Small intestine (tissue), 7 donors: ENCODE measurements around the gene TRIO. TPM values are rescaled to one million over a fixed set of nuclear protein-coding genes. Genes with fewer than 3 reads are reported as not detected.

Experiments
- DNase-seq, 2 donors: peaks; one replicate each; pipeline versions ENCODE4 v3.0.0 to v3.0.0-alpha.2; 2013
- FAIRE-seq: peaks from 2 replicates; lab custom pipeline; 2012; peaks lifted over from hg19 to GRCh38; lab: Jason Lieb, UNC
- H3K27ac ChIP-seq, 3 donors: one replicate each; pipeline ENCODE4 v1.5.1; 2013; ENCODE audit warnings: low read length in 2 of 3, mild to moderate bottlenecking in 2 of 3, control low read depth in 1 of 3, inconsistent platforms in 1 of 3, low read depth in 1 of 3, moderate library complexity in 1 of 3
- H3K27me3 ChIP-seq, 3 donors: one replicate each; pipeline ENCODE4 v1.6.1; 2013; ENCODE audit warnings: low read length in 3 of 3, inconsistent platforms in 1 of 3; ENCODE audit not compliant: control insufficient read depth in 3 of 3, insufficient read depth in 3 of 3
- H3K36me3 ChIP-seq, 3 donors: one replicate each; pipeline ENCODE4 v1.6.1; 2013; ENCODE audit warnings: low read length in 3 of 3, inconsistent platforms in 1 of 3, low read depth in 1 of 3, mild to moderate bottlenecking in 1 of 3, moderate library complexity in 1 of 3; ENCODE audit not compliant: control insufficient read depth in 3 of 3, insufficient read depth in 2 of 3
- H3K4me1 ChIP-seq, 3 donors: one replicate each; pipeline ENCODE4 v1.6.1; 2013; ENCODE audit warnings: low read length in 2 of 3, inconsistent platforms in 1 of 3, low read depth in 1 of 3, mild to moderate bottlenecking in 1 of 3, moderate library complexity in 1 of 3; ENCODE audit not compliant: control insufficient read depth in 3 of 3, insufficient read depth in 2 of 3
- H3K4me3 ChIP-seq, 3 donors: one replicate each; pipeline ENCODE4 v1.5.1; 2013; ENCODE audit warnings: low read length in 3 of 3, control low read depth in 1 of 3, inconsistent platforms in 1 of 3, low read depth in 1 of 3, mild to moderate bottlenecking in 1 of 3, moderate library complexity in 1 of 3
- H3K9me3 ChIP-seq, 2 donors: one replicate each; pipeline ENCODE4 v1.6.1; 2013; ENCODE audit warnings: low read depth in 1 of 2, low read length in 1 of 2; ENCODE audit not compliant: control insufficient read depth in 2 of 2, insufficient read depth in 1 of 2
- WGBS, 3 donors: extraction: QIAGEN DNeasy Blood & Tissue Kit; methylation state at CpG; one replicate each; pipeline ENCODE4 v1.1.7; 2013; 5-methylcytosine and 5-hydroxymethylcytosine counted together
- polyA plus RNA-seq, 4 donors: library from polyadenylated mRNA; stranded (reverse) in 3 of 4; unstranded in 1 of 4; fragments of 200-250 nt in 3 of 4; fragments of 120-200 nt in 1 of 4; gene quantifications; one replicate each; pipeline versions ENCODE4 v1.2.1 to v1.2.3, GENCODE V29; 2013
- donor health status: healthy with polysubstance abuse.
- donor health status: control.
- donor health status: control.
- donor health status: Bipolar disorder and iron deficiency.
- donor health status: healthy.

TRIO gene
- polyA plus RNA-seq, 4 donors: 13.2 to 50.8 (median 23.3) TPM

DNA sequence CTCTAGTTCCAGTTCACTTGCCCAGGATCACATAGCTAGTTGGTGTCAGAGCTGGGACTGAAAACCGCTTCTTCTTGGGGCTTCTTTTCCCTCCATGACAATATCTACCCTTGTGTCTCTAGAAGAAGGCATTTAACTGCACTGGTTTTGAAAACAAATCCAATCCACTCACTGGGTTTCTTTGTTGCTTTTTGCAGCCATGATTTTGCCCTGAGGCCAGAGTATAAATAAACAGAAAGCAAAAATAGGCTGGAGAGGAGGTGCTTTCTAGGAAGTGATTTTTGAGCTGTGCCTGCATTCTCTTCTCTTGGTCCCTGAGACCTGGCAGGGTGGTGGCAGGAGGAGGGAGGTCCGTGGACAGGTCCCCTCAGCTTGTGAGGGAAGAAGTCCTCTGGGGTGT lies 6.9 kb upstream of the TRIO start:
- 74 to 88% (median 88%) methylated on average over 2 of the region's 2 CpGs for WGBS, 3 donors
- no peak for FAIRE-seq
- no peak overlapping the region for H3K4me3 ChIP-seq
- H3K27ac ChIP-seq: no peak overlapping the region
- DNase-seq: no peak
- no peaks in the 10 kb centered on the region for H3K36me3 ChIP-seq
- H3K4me1 ChIP-seq: peaks cover 0 to 4% (median 0%) of the 10 kb centered on the region in 3 donors
- H3K9me3 ChIP-seq: peaks cover 0 to 11% of the 10 kb centered on the region in 2 donors
- no peaks in the 10 kb centered on the region for H3K27me3 ChIP-seq

DNA sequence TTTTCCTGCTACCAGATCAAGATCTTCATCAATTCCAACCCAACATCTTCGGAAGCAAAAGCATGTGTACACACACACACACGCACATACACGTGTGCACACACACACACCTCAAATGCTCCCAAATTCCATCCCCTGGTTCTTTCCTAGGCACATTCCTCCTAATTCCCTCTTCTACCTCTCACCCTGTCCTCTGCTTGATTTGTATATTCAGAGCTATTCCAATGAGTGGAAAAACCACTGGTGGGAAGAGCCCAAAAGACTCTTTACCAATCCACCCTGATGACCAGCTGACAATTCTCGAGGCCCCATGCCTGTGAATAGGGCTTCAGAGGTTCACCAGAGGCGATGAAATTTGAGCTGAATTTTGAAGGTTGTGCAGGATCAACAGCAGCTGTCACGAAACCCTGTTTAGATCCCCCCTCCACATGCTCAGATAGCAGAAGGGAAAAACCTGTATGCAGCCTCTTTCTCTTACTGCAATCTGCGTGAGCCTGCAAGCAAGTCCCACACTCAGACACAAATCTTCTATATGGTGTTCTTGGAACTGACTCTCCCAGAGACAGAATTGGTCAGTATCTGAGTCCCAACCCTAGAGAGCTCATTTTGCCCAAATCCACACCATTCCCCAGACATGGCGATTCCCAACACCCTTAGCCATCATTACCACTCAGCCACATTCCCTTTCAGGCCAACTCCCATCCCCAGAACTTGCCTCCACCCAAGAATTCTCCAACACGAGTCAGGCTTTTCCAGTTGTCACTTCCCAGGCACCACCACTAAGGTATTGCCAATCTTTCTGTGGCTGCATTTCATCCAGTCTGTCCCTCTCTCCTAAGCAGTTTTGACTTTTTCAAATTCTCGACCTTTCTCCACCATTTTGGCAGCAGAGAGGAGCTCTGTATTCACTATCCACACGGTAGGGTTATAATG lies 4.3 kb upstream of the TRIO start:
- Histone ChIP-seq H3K27ac (no peak overlapping the region), H3K4me1 (no peaks in the 10 kb centered on the region), H3K36me3 (no peaks in the 10 kb centered on the region), H3K4me3 (no peak overlapping the region), H3K9me3 (peaks cover 0 to 11% of the 10 kb centered on the region in 2 donors), H3K27me3 (no peaks in the 10 kb centered on the region)
- DNase-seq (no peak), FAIRE-seq (no peak)
- WGBS, 3 donors: 82 to 89% (median 87%) methylated on average over 11 of the region's 11 CpGs

DNA sequence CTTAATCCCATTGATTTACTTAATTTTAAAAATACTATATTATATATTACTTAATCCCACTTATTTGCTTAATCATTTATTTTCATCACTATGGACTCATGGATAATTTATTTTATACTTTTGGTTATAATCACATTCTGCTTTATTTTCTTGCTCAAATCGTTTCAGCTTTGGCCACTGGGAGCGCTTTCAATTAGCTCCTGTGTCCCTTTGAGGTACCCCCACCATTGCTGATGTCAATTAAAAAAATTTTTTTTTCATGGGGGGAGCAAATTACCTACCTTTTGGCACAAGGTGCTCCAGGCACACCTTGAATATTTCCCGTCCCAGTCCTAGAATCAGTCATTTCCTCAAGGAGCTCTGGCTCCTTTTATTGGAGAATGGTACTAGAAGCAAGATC lies 1.4 kb upstream of the TRIO start:
- FAIRE-seq: no peak
- Histone ChIP-seq H3K27me3 (no peaks in the 10 kb centered on the region), H3K4me1 (peaks cover 0 to 9% (median 8%) of the 10 kb centered on the region in 3 donors), H3K27ac (no peak overlapping the region), H3K9me3 (no peaks in the 10 kb centered on the region), H3K4me3 (no peak overlapping the region), H3K36me3 (no peaks in the 10 kb centered on the region)
- 71 to 82% (median 80%) methylated on average over 3 of the region's 3 CpGs for WGBS, 3 donors
- no peak for DNase-seq

DNA sequence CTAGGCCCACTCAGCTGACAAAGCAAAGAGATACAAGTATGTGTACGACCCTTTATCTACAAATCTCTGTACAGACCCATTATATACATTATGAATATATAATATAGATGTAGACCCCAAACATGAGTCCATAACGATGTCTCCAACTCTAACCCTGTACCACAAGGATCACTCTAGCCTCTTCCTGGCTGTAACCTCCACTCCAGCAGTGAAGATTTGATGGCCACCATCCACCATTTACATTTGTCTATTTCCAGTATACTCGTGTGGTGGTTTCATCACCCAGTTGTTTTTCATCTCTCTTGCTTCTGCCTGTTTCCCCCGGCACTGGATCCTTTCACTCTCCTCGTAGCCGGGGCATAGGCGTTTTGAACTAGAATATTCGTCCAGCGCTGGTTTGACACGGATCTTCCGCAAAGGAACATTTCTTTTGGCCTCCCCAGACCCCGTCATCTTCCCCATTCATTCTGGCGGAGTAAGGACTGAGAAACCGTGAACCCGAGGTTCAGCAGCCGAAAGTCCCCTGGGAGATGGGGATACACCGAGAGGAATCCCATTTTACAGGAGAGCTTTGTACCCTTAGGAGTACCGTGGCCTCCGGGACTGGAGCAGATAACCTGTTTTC lies 828 bp upstream of the TRIO start:
- DNase-seq (no peak), FAIRE-seq (no peak)
- peaks cover 0 to 13% (median 12%) of the 10 kb centered on the region in 3 donors for H3K4me1 ChIP-seq
- peak overlapping the region; percentile 50 to 90 (median 88) for H3K27ac ChIP-seq
- peak overlapping the region; percentile 67 to 90 (median 78) for H3K4me3 ChIP-seq
- H3K27me3 ChIP-seq: no peaks in the 10 kb centered on the region
- no peaks in the 10 kb centered on the region for H3K36me3 ChIP-seq
- 7 to 13% (median 11%) methylated on average over 19 of the region's 19 CpGs for WGBS, 3 donors
- H3K9me3 ChIP-seq: no peaks in the 10 kb centered on the region

DNA sequence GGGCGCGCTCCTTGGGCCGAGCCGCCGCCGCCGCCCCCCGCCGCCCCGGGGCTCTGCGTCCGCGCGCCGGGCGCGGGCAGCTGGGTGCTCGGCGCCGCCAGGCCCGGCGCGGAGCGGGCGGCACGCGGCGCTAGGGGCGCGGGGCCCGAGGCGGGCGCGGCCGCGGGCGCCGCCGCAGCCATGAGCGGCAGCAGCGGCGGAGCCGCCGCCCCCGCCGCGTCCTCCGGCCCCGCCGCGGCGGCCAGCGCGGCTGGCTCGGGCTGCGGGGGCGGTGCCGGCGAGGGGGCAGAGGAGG lies 351 bp downstream of the TRIO start:
- no peaks in the 10 kb centered on the region for H3K9me3 ChIP-seq
- H3K4me3 ChIP-seq: peak overlapping the region; percentile 78 to 91 (median 90)
- H3K4me1 ChIP-seq: peaks cover under 1 to 17% (median 16%) of the 10 kb centered on the region in 3 donors
- DNase-seq (no peak), FAIRE-seq (no peak)
- WGBS, 3 donors: 0% methylated on average over 3 to 59 of the region's 59 CpGs
- H3K27me3 ChIP-seq: no peaks in the 10 kb centered on the region
- H3K27ac ChIP-seq: peak overlapping the region in 2 of 3 donors; percentile 79 to 90
- H3K36me3 ChIP-seq: no peaks in the 10 kb centered on the region

DNA sequence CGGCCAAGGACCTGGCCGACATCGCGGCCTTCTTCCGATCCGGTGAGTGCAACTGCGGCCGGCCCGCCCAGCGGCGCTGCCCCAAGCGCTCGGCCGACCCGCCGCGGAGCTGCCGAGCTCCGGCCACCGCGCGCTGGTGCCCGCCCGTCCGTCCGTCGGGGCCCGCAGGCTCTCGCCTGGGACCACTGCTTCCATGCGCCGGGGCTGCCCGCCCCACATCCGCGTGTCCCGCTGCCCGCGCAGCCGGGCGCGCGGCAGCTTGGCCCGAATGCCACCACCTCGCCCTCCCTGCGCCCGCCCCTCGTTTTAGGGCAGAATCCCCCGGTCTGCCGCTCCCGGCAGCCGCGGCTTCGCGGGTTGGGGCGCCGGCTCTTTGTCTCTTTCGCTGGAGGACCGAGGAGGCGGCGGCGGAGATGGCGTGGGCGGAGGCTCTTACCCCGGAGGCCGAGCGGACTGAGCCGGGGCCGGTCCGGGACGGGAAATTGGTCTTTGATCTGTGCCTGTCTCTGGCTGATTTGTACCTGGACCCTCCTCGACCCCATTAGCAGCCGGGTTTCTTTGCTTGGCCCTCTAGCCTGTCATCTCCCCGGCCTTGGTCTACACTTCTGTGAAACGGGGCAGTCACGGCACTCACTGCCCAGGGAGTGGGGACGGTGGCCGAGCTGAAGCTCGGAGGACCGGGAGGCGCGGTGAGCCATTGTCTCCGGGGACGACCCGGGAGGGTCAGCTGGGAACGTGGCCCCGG lies 871 bp downstream of the TRIO start:
- no peaks in the 10 kb centered on the region for H3K27me3 ChIP-seq
- FAIRE-seq (no peak), DNase-seq (peak; percentile 46 to 78)
- H3K27ac ChIP-seq: peak overlapping the region; percentile 79 to 88 (median 84)
- peak overlapping the region; percentile 78 to 91 (median 90) for H3K4me3 ChIP-seq
- peaks cover 5 to 22% (median 18%) of the 10 kb centered on the region in 3 donors for H3K4me1 ChIP-seq
- H3K36me3 ChIP-seq: no peaks in the 10 kb centered on the region
- no peaks in the 10 kb centered on the region for H3K9me3 ChIP-seq
- WGBS, 3 donors: 0 to 1% (median 1%) methylated on average over 60 to 85 of the region's 85 CpGs

DNA sequence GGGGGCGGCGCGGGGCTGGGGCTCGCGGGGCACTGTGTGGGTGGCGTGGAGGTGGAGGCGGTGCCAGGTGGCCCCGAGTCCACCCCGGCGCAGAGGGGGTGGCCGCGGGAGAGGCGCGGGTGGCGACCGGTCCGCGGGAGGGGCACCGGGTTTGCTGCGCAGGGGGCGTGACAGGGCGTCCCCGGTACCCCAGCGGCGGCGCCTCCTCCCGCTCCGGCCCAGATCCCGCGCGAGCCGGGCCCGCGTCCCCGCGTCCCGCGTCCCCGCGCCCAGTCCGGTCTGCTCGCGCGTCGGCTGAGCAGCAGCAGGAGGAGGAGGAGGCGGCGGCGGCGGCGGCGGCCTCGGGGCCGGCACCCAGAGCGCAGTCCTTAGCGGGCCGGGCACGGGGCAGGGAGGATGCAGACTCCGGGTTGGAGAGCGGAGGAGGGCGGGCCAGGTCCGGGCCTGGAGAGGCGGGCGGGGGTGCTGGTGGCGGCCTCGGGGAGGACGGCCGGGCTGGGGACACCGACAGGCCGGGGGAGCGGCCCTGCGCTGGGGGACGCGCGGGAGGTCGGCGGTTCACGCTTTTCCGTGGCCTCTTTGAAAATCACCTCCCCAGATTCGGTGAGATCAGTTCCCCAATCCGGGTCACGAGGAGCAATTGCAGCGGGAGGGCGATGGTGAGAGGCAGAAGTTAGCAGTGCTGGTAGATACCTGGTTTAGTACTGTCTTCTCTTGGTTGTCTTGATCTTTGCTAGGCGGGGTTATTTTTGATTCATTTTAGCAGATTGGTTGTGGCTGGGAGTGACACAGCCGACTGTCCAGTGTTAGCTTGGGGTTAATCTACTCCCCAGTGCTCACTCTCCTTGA lies 1.7 kb downstream of the TRIO start:
- Histone ChIP-seq H3K36me3 (no peaks in the 10 kb centered on the region), H3K4me3 (peak overlapping the region; percentile 78 to 91 (median 90)), H3K9me3 (no peaks in the 10 kb centered on the region), H3K4me1 (peaks cover 11 to 30% (median 23%) of the 10 kb centered on the region in 3 donors), H3K27ac (peak overlapping the region; percentile 37 to 88 (median 84)), H3K27me3 (no peaks in the 10 kb centered on the region)
- 1 to 2% (median 1%) methylated on average over 41 to 85 of the region's 85 CpGs for whole genome bisulfite sequencing, 3 donors
- DNase-seq (peak; percentile 71 to 86), FAIRE-seq (no peak)
